ENCODE data around the gene EPHA6.

GRCh38 chr3:97360804-97361203 lies 546.4 kb downstream of the EPHA6 start:
- TF ChIP-seq CTCF (IDR thresholded peaks at IDR 0.05) (no peak), EZH2 (IDR thresholded peaks at IDR 0.05) (no peak)

Data from neural progenitor cell (in vitro differentiated cells).